Tibial artery (tissue), 4 donors: ENCODE measurements around the gene SRCIN1.
"Not testable (repeated sequence)": the region's sequence is repeated elsewhere in the genome, so short reads cannot be mapped to it uniquely, and the experiment has no call there.

Experiments
- DNase-seq, 2 donors: peaks; one replicate each; pipeline ENCODE4 v3.0.0-alpha.2; 2019
- H3K27ac ChIP-seq, 2 donors: fragments of 200-600 bp; sonication (generic) in 1 of 2; 1 replicate in 1 of 2; 2 replicates in 1 of 2; pipeline ENCODE4 v1.5.1; 2018 to 2019; ENCODE audit warnings: mild to moderate bottlenecking in 1 of 2
- H3K27me3 ChIP-seq, 2 donors: fragments of 200-600 bp; sonication (generic) in 1 of 2; one replicate each; pipeline versions ENCODE4 v1.5.1 to v1.6.0; 2016 to 2019
- H3K36me3 ChIP-seq, 3 donors: fragments of 200-600 bp; sonication (generic) in 2 of 3; one replicate each; pipeline ENCODE4 v1.5.1; 2016 to 2019; ENCODE audit warnings: mild to moderate bottlenecking in 2 of 3
- H3K4me1 ChIP-seq, 4 donors: fragments of 200-600 bp; sonication (generic) in 2 of 4; 1 replicate in 3 of 4; 2 replicates in 1 of 4; pipeline ENCODE4 v1.5.1; 2016 to 2019
- H3K4me3 ChIP-seq, 2 donors: fragments of 200-600 bp; sonication (generic) in 1 of 2; 1 replicate in 1 of 2; 2 replicates in 1 of 2; pipeline ENCODE4 v1.5.1; 2018 to 2019; ENCODE audit warnings: mild to moderate bottlenecking in 2 of 2
- H3K9me3 ChIP-seq, 3 donors: fragments of 200-600 bp; sonication (generic) in 1 of 3; one replicate each; pipeline ENCODE4 v1.5.1; 2016 to 2019
- CTCF ChIP-seq, 2 experiments: fragments of 200-600 bp in 1 of 2; fragments of 450-650 bp in 1 of 2; IDR thresholded peaks; one replicate each; pipeline ENCODE4 v1.5.1; 2017 to 2019; ENCODE audit warnings: antibody characterized with exemption in 2 of 2, mild to moderate bottlenecking in 1 of 2, moderate library complexity in 1 of 2
- intact Hi-C: fragments of 100-400 bp; cut with DNase I; formaldehyde crosslinking; loops from one replicate; pipeline ENCODE4 v1.15.0; 2023; ENCODE audit warnings: low total_unique reads

SRCIN1 gene

GRCh38 chr17:38508954-38509771 is 96.6 kb downstream of the SRCIN1 start:
- peaks cover 37 to 62% (median 48%) of the 10 kb centered on the region in 3 donors for H3K36me3 ChIP-seq
- peak; percentile 32 to 36 for TF ChIP-seq CTCF (IDR thresholded peaks at IDR 0.05)
- no peak overlapping the region for H3K27ac ChIP-seq
- peak; percentile 71 to 76 for DNase-seq
- peaks cover 0 to 19% (median 9%) of the 10 kb centered on the region in 4 donors for H3K4me1 ChIP-seq
- intact Hi-C loops, result no loop called here
- H3K4me3 ChIP-seq, result peak overlapping the region in 1 of 2 donors; percentile 3
- H3K9me3 ChIP-seq, result no peaks in the 10 kb centered on the region
- no peaks in the 10 kb centered on the region for H3K27me3 ChIP-seq

- H3K4me3 ChIP-seq, result no peak overlapping the region
- H3K27me3 ChIP-seq, result no peaks in the 10 kb centered on the region
- TF ChIP-seq CTCF (IDR thresholded peaks at IDR 0.05), result no peak
- DNase-seq, result no peak
- H3K4me1 ChIP-seq, result peaks cover 0 to 19% (median 9%) of the 10 kb centered on the region in 4 donors
- intact Hi-C loops, result no loop called here
- H3K9me3 ChIP-seq, result no peaks in the 10 kb centered on the region
- H3K27ac ChIP-seq, result no peak overlapping the region
- H3K36me3 ChIP-seq, result peaks cover 43 to 68% (median 54%) of the 10 kb centered on the region in 3 donors
Observed at GRCh38 chr17:38508570-38508950, 97.2 kb downstream of the SRCIN1 start.

DNA sequence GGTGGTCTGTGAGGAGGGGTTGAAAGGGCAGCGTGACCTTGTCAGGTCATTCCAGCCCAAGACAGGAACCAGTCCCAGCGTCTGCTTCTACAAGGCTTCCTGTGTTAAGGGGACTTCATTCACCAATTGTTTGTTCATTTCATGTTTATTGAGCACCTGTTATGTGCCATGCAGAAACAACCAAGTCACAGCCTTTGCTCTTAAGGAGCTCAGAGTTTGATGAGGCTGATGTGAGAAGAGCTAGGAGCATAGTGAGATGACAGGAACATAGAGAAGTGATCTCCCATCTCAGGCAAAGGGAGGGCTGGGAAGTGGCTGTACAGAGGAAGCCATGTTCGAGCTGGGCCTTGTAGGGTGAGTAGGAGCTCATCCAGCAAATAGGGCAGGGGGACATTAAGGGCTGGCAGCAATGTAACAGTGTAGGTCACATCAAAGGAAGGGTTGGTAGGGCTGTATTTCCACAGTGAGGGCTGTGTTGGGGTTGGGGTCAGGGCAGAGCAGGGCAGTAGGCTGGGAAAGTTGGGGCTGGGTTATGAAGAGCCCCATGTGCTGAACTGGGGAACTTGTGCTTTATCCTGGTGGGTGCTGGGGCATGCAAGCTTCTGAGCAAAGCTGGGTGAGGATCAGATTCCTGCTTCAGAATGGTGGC is 97.7 kb downstream of the SRCIN1 start:
- intact Hi-C loops, result no loop called here
- H3K27ac ChIP-seq, result no peak overlapping the region
- peaks cover 0 to 19% (median 9%) of the 10 kb centered on the region in 4 donors for H3K4me1 ChIP-seq
- TF ChIP-seq CTCF (IDR thresholded peaks at IDR 0.05), result no peak
- no peaks in the 10 kb centered on the region for H3K27me3 ChIP-seq
- no peak for DNase-seq
- no peaks in the 10 kb centered on the region for H3K9me3 ChIP-seq
- H3K4me3 ChIP-seq, result no peak overlapping the region
- H3K36me3 ChIP-seq, result peaks cover 48 to 73% (median 59%) of the 10 kb centered on the region in 3 donors

DNA sequence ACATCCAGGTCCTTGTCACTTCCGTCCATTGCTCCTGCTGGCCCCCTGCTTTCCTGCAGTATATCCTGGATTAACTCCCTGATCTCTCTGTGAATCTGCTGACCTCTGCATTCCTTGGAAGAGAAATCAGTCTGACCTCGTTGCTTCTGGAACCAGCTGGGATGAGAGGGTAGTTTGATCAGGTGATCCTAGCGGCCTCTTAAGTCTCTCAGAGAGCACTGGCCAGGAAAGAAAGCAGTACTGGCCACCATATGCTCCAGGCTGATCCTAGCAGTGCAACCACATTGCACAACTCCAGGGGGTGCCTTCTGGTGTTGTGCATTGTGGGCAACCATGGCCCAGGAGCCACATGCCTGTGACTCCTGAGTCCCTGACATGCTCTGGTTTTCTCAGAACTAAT is 98.3 kb downstream of the SRCIN1 start:
- H3K27me3 ChIP-seq, result no peaks in the 10 kb centered on the region
- intact Hi-C loops, result no loop called here
- DNase-seq, result no peak
- no peak for TF ChIP-seq CTCF (IDR thresholded peaks at IDR 0.05)
- H3K4me1 ChIP-seq, result peaks cover 0 to 19% (median 9%) of the 10 kb centered on the region in 4 donors
- H3K4me3 ChIP-seq, result no peak overlapping the region
- no peaks in the 10 kb centered on the region for H3K9me3 ChIP-seq
- H3K27ac ChIP-seq, result no peak overlapping the region
- peaks cover 54 to 79% (median 65%) of the 10 kb centered on the region in 3 donors for H3K36me3 ChIP-seq

DNA sequence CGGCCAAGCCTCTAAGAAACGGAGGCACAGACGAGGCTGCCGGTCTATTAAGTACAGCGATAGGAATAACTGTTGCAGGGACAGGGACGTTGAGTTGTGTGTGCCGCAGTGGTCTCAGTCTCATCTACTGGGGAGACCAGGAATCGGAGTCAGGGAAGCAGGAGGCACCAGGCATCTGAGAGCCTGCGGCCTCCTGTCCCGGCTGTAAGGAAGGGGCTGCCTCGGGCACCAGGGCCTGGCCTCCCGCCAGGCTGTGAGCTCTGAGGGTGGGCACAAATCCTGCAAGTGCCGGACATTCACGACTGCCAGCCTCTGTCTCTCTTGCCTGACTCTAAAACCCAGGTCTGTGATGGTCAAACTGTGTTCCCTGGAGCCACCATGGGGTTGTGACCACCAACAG is 101.5 kb downstream of the SRCIN1 start:
- peaks cover 72 to 91% (median 88%) of the 10 kb centered on the region in 3 donors for H3K36me3 ChIP-seq
- intact Hi-C loops, result no loop called here
- no peak for DNase-seq
- H3K27ac ChIP-seq, result no peak overlapping the region
- peaks cover 0 to 3% (median 0%) of the 10 kb centered on the region in 4 donors for H3K4me1 ChIP-seq
- no peak overlapping the region for H3K4me3 ChIP-seq
- TF ChIP-seq CTCF (IDR thresholded peaks at IDR 0.05), result no peak
- H3K9me3 ChIP-seq, result no peaks in the 10 kb centered on the region
- H3K27me3 ChIP-seq, result no peaks in the 10 kb centered on the region

GRCh38 chr17:38503286-38503913 is 102.4 kb downstream of the SRCIN1 start:
- H3K27ac ChIP-seq, DNase-seq, H3K4me1 ChIP-seq, H3K9me3 ChIP-seq, intact Hi-C loops, H3K27me3 ChIP-seq, H3K4me3 ChIP-seq: not testable (repeated sequence)
- peaks cover 81 to 96% (median 91%) of the 10 kb centered on the region in 3 donors for H3K36me3 ChIP-seq

DNA sequence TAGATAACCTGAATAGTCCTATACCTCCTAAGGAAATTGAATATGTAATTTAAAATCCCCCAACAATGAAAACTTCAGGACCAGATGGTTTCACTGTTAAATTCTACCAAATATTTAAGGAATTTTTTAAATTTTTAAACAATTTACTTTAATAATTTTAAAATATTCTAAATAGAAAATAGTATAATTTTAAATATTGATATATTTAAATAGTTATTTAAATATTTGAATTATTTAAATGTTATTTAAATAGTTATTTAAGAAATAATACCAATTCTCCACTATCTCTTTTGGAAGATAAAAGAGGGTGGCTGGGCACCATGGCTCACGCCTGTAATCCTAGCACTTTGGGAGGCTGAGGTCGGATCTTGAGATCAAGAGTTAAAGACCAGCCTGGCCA is 104.0 kb downstream of the SRCIN1 start:
- intact Hi-C loops, H3K4me1 ChIP-seq, DNase-seq, H3K27me3 ChIP-seq, H3K9me3 ChIP-seq, H3K4me3 ChIP-seq, H3K27ac ChIP-seq: not testable (repeated sequence)
- peaks cover 82 to 97% (median 95%) of the 10 kb centered on the region in 3 donors for H3K36me3 ChIP-seq

DNA sequence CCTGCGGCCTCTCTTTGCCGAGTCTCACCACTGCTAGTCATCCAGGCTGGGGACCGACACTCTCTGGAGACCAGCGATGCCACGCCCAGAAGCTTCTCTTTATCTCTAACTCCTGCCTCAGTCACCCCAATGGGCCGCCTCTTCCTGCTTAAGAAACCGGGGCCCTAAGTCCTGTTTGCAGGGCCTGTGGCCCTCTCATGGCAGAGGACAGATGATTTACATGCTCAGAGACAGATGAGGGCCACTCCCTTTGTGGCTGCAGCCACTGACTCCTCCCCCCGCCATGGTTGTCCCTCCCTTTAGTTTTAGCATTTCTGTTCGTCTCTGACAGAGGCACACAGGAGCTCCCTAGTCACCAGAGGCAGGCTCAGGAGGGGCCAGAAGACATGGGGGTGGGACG is 106.5 kb downstream of the SRCIN1 start:
- H3K27me3 ChIP-seq, intact Hi-C loops, H3K9me3 ChIP-seq, H3K27ac ChIP-seq, DNase-seq, H3K4me3 ChIP-seq, H3K4me1 ChIP-seq: not testable (repeated sequence)
- H3K36me3 ChIP-seq, result peaks cover 75 to 93% (median 89%) of the 10 kb centered on the region in 3 donors
